Ectodermal cell (in vitro differentiated cells): Measurements from ENCODE around the gene SUFU.

ENCODE experiments used
- H3K27ac ChIP-seq: 2 replicates; pipeline ENCODE4 v1.7.0; 2013; ENCODE audit warnings: mild to moderate bottlenecking, low read depth, low read length; ENCODE audit not compliant: insufficient read depth, poor library complexity, severe bottlenecking
- H3K27me3 ChIP-seq: 2 replicates; pipeline ENCODE4 v1.7.0; 2013; ENCODE audit warnings: mild to moderate bottlenecking, low read length; ENCODE audit not compliant: insufficient read depth, control insufficient read depth, poor library complexity, severe bottlenecking
- H3K36me3 ChIP-seq: one replicate; pipeline ENCODE4 v1.7.0; 2013; ENCODE audit warnings: low read length; ENCODE audit not compliant: control insufficient read depth, insufficient read depth
- H3K4me1 ChIP-seq: one replicate; pipeline ENCODE4 v1.7.0; 2013; ENCODE audit warnings: low read length; ENCODE audit not compliant: control insufficient read depth, insufficient read depth
- H3K4me3 ChIP-seq: 2 replicates; pipeline ENCODE4 v1.7.0; 2013; ENCODE audit warnings: low read depth, low read length, control low read depth; ENCODE audit not compliant: insufficient read depth
- H3K9me3 ChIP-seq: 2 replicates; pipeline ENCODE4 v1.7.0; 2013; ENCODE audit warnings: mild to moderate bottlenecking, low read length, moderate library complexity; ENCODE audit not compliant: control insufficient read depth
- WGBS, 2 experiments: methylation state at CpG; one replicate each; pipeline ENCODE4 v1.1.7; 2013; ENCODE audit warnings: missing lambda C conversion rate in 2 of 2; 5-methylcytosine and 5-hydroxymethylcytosine counted together

The SUFU gene

DNA sequence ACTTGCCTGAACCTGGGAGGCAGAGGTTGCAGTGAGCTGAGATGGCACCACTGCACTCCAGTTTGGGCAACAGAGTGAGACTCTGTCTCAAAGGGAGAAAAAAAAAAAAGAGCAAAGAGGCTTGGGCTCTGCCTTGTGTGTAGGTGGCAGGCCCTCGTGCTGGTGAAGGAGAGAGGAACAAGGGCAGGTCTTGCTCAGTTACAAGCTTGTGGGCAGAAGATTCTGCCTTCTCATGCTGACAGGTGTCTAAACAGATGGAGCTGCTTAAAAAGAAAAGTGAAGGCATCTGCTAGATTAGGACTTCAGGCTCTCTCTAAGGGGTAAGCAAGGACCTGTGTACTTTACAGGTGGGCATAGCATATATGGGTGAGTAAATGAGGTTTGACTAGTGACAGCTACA, 75.0 kb downstream of the SUFU start:
- 82 to 88% methylated on average over 1 of the region's 1 CpG for WGBS, 2 experiments
- H3K27me3 ChIP-seq: no peaks in the 10 kb centered on the region
- H3K36me3 ChIP-seq: no peaks in the 10 kb centered on the region
- no peaks in the 10 kb centered on the region for H3K9me3 ChIP-seq
- H3K27ac ChIP-seq: no peak overlapping the region
- H3K4me1 ChIP-seq: peaks cover 25% of the 10 kb centered on the region
- no peak overlapping the region for H3K4me3 ChIP-seq

DNA sequence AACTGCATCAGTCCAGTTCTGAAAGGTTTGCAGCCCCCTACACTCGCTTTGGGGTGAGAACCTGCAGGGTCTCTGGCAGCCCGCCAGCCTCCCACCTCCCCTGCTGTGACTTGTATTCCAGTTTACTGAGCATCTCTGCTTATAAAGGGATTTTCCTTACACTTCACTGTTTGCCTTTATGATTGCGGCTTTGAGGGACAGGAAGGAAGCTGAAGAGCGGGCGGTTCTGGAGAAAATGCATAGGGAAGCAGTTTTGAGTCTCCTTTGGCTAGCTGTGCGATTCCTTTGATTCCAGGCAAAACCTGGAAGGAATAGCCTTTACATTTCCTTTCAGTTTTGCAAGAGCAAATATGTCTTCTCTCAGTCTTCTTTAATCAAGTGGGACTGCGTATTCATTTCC, 75.6 kb downstream of the SUFU start:
- peaks cover 25% of the 10 kb centered on the region for H3K4me1 ChIP-seq
- H3K4me3 ChIP-seq: no peak overlapping the region
- no peaks in the 10 kb centered on the region for H3K9me3 ChIP-seq
- no peak overlapping the region for H3K27ac ChIP-seq
- WGBS, 2 experiments: 84 to 87% methylated on average over 7 of the region's 7 CpGs
- H3K27me3 ChIP-seq: no peaks in the 10 kb centered on the region
- no peaks in the 10 kb centered on the region for H3K36me3 ChIP-seq

DNA sequence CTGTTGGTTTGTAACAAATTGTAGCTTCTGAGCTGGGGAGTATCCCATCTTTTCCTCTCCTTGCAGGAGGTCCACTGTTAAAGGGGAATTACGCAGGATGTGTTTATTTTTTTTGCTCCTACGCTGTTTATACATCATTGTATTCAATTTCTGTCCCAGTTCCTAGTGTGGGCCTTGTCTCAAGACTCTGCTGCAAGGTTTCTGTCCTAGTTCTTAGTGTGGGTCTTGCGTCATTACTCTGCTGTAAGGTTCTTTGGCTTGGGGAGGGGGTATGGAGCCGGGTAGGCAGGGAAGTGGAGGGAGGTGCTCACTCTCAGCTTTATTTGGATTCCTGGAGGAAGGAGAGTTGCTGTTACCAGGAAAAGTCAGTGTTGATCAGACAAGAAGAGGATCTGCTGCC, 76.5 kb downstream of the SUFU start:
- Histone ChIP-seq H3K4me3 (no peak overlapping the region), H3K4me1 (peaks cover 25% of the 10 kb centered on the region), H3K36me3 (no peaks in the 10 kb centered on the region), H3K27me3 (no peaks in the 10 kb centered on the region), H3K9me3 (no peaks in the 10 kb centered on the region), H3K27ac (no peak overlapping the region)
- 89 to 90% methylated on average over 4 of the region's 4 CpGs for WGBS, 2 experiments

DNA sequence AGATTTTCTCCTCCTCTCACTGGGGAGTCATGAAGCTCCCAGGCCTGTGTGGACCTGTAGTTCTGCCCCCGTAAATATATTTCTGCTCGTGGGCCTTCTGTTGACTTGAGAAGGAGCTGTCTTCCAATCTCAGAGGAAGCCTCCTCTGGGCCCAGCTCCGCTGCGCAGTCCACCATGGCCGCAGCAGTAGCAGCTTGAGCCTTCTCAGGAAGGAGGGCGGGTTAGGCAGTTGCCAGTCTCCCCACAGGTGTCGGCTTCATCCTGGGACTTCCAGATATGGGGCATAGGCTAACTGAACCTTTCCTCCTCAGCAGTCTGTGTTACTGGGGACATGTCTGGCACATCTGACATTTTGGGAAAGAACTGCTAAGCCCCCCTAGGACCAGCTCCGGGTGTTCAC, 77.6 kb downstream of the SUFU start:
- no peaks in the 10 kb centered on the region for H3K27me3 ChIP-seq
- H3K36me3 ChIP-seq: no peaks in the 10 kb centered on the region
- H3K9me3 ChIP-seq: no peaks in the 10 kb centered on the region
- 91 to 92% methylated on average over 8 of the region's 8 CpGs for WGBS, 2 experiments
- no peak overlapping the region for H3K4me3 ChIP-seq
- H3K27ac ChIP-seq: no peak overlapping the region
- peaks cover 25% of the 10 kb centered on the region for H3K4me1 ChIP-seq

DNA sequence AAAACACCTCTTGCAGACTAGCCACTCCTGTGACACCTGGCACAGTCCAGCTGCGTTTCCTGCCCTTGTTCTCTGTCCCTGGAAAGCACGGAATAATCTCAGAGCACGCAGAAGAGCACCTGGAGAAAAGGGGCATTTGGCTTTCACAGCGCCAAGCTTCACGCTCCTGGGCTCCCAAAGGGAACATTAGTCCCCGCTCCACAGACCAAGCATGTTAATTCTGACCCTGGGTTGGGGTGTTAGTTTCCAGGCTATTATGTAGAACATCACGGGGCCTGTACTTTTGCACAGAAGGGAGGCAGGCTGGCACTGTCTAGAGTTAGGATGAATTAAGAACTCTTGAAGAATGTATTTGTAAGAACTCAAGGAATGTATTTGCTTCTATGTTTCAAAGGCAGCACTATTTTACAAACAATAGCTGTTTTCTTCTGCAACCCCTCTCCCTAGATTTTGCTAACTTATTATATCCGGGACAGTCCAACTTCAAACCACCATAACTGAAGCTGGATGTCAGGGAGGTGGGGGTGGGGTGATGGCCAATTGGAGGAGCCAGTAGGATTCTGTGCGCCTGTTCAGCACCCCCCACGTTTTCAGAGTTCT, 78.3 kb downstream of the SUFU start:
- no peaks in the 10 kb centered on the region for H3K27me3 ChIP-seq
- H3K4me3 ChIP-seq: no peak overlapping the region
- H3K4me1 ChIP-seq: peaks cover 25% of the 10 kb centered on the region
- H3K27ac ChIP-seq: no peak overlapping the region
- H3K9me3 ChIP-seq: no peaks in the 10 kb centered on the region
- WGBS, 2 experiments: 80 to 81% methylated on average over 9 to 10 of the region's 10 CpGs
- no peaks in the 10 kb centered on the region for H3K36me3 ChIP-seq

DNA sequence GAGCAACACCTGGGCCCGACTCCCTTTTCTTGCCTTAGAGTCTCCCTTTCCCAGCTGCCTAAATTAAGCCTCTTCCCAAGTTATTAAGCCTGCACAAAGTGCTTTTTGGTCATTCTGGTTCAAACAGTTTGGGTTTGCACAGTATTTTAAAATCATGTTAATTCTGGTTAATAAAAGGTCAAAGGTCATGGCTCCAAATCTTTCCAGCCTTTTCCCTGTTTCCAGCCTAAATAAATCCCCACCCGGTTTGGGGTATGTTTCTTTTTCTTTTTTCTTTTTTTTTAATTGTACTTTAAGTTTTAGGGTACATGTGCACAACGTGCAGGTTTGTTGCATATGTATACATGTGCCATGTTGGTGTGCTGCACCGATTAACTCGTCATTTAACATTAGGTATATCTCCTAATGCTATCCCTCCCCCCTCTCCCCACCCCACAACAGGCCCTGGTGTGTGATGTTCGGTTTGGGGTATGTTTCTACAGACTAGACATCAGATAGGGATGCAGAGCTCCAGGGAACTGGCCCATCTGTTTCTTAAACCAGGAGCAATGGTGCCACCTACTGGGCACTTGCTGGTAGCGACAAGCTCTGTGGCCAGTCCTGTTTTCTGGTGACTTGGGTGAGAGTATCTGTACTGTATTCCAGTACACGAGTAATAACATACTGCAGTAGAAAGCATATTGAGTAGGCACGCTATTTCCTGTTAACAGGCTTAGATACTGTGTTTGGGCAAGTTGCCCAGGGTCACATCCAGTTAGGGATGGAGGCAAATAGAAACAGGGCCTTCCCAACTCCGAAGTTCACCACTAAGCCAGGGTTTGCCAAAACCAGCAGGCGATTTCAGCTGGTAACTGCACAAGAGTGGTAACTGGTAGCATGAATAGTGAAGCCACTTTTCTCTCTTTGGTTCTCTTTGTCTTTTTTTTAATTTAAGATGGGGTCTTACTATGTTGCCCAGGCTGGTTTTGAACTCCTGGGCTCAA, 80.0 kb downstream of the SUFU start:
- 46 to 48% methylated on average over 7 to 8 of the region's 11 CpGs for WGBS, 2 experiments
- no peaks in the 10 kb centered on the region for H3K36me3 ChIP-seq
- H3K4me1 ChIP-seq: peaks cover 25% of the 10 kb centered on the region
- no peaks in the 10 kb centered on the region for H3K27me3 ChIP-seq
- no peak overlapping the region for H3K4me3 ChIP-seq
- H3K9me3 ChIP-seq: no peaks in the 10 kb centered on the region
- H3K27ac ChIP-seq: no peak overlapping the region

DNA sequence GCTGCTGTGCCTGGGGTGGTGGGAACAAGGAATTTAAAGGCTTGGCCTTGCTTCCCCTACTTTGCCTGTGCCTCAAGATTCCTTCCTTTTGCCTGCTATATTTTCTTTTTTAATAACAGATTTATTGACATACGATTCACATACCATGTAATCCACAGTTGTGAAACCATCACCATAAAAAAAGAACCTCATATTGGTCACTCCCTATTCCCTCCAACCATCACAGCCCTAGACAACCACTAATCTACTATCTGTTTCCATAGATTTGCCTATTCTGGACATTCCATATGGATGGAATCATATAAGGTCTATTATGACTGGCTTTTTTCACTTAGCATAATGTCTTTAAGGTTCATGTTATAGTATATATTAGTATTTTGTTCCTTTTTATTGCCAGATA, 81.3 kb downstream of the SUFU start:
- no peak overlapping the region for H3K27ac ChIP-seq
- no peaks in the 10 kb centered on the region for H3K9me3 ChIP-seq
- no peaks in the 10 kb centered on the region for H3K27me3 ChIP-seq
- H3K36me3 ChIP-seq: no peaks in the 10 kb centered on the region
- 97 to 98% methylated on average over 1 of the region's 1 CpG for WGBS, 2 experiments
- peaks cover 17% of the 10 kb centered on the region for H3K4me1 ChIP-seq
- no peak overlapping the region for H3K4me3 ChIP-seq

DNA sequence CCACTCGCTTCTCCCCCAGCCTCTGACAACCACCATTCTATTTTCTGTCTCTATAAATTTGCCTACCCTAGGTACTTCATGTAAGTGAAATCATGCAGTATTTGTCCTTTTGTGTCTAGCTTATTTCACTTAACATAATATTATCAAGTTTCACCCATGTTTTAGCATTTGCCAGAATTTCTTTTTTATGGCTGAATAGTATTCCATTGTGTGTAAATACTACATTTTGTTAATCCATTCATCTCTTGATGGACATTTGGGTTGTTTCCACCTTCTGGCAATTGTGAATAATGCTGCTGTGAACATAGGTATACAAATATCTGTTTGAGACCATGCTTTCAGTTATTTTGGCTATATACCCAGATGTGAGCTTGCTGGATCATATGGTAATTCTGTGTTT, 83.1 kb downstream of the SUFU start:
- no peak overlapping the region for H3K4me3 ChIP-seq
- H3K27ac ChIP-seq: no peak overlapping the region
- no peaks in the 10 kb centered on the region for H3K27me3 ChIP-seq
- H3K36me3 ChIP-seq: no peaks in the 10 kb centered on the region
- H3K9me3 ChIP-seq: no peaks in the 10 kb centered on the region
- peaks cover 15% of the 10 kb centered on the region for H3K4me1 ChIP-seq
- 93 to 95% methylated on average over 1 of the region's 1 CpG for WGBS, 2 experiments

DNA sequence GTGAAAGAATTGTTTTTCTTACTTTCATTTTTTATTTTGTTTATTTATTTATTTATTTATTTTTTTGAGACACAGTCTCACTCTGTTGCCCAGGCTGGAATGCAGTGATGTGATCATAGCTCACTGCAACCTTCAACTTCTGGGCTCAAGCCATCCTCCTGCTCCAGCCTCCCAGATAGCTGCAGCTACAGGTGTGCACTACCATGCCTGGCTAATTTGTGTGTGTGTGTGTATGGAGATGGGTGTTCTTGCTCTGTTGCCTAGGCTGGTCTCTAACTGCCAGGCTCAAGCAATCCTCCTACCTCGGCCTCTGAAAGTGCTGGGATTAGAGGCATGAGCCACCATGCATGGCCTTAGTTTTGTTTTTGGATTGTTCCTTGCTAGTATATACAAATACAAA, 85.1 kb downstream of the SUFU start:
- WGBS, 2 experiments: 89 to 91% methylated on average over 1 of the region's 1 CpG
- Histone ChIP-seq H3K4me3 (no peak overlapping the region), H3K27ac (no peak overlapping the region), H3K36me3 (no peaks in the 10 kb centered on the region), H3K4me1 (no peaks in the 10 kb centered on the region), H3K9me3 (no peaks in the 10 kb centered on the region), H3K27me3 (no peaks in the 10 kb centered on the region)

DNA sequence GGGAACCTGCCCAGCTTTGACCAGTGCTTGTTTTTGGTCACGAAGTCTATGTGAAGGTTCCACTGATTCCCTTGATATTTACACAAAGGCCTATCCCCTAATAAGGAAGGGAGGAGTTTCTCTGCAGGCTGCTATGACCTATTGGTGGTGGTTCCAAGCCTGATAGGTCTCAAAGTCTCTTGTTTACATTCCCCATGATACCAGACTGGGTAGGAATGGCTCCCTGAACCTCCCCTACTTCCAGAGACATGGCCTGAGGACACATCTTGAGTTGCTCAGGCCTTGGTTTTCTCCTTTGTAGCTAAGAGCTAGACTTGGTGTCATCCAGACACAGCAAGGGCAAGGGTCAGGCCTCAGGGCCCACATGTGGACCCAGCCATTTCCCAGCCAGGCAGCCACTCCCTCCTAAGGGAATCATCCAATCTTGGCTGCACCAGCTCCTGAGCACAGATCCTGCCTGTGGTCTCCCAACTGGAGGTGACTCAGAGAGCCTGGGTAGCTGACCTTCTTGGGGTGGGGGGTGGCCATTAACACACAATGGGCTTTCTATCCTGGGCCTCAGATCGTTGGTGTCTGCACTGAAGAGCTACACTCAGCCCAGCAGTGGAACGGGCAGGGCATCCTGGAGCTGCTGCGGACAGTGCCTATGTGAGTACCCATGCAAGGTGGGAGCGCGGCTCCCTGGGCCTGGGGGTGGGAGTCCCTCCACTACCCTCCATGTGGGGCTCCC, 89.5 kb downstream of the SUFU start:
- Histone ChIP-seq H3K4me1 (peaks cover 7% of the 10 kb centered on the region), H3K9me3 (no peaks in the 10 kb centered on the region), H3K36me3 (peaks cover 10% of the 10 kb centered on the region), H3K27ac (no peak overlapping the region), H3K4me3 (no peak overlapping the region), H3K27me3 (no peaks in the 10 kb centered on the region)
- WGBS, 2 experiments: 93 to 95% methylated on average over 6 of the region's 6 CpGs
